Measurements from ENCODE around the gene CTSS.
A peak's percentile ranks its signal among the peaks of the same experiment; 100 is the strongest.

Gene CTSS

DNA sequence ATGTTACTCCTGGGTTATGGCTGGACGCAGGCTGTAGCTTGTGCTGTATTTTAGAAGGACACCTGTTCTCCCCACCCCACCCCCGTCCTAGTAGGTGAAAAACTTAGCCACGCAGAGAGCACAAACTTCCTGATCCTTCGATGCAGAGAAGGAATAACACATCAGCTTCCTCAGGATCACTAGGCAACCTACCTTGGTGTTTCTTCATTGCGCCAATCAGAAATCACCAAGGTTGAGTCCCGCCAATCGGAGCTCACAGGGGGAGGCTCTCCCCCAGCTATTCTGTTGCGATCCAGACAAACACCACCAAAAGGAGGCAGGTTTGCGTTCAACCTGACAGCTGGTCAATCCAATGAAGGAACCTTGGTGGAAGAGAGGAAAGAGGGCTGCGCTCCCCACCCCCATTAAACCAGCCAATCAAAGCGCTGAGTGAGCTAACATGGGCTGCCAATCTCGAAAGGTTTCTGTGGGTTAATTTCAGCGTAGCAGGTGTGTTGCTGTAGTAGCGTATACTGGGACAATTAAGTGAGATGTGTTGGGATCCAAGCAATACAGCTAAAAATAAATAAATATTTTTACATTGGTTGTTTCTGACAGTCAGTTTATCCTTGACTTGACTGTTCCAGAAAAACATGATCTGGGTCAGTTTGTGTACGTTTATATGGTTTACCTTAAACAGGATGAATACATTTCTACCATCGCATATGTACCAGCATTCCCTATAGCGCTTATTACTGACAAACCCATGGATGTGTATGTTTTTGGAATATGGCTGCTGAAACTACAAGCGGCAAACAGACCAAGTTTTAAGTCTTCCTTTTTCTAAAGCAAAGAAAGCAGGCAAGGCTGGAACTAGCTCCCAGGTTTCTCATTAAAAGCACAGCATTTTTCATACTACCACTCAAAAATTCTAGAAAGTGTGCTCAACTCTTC lies 68.3 kb downstream of the CTSS start, which contains the start of gene GOLPH3L:
TSS of gene GOLPH3L (minus strand) at position 160 of the 933 bp plus-strand sequence. CDS start 2,316 bp downstream, outside the sequence.
- DNase-seq (ENCODE audit: low read depth), result peak; percentile 99

DNA sequence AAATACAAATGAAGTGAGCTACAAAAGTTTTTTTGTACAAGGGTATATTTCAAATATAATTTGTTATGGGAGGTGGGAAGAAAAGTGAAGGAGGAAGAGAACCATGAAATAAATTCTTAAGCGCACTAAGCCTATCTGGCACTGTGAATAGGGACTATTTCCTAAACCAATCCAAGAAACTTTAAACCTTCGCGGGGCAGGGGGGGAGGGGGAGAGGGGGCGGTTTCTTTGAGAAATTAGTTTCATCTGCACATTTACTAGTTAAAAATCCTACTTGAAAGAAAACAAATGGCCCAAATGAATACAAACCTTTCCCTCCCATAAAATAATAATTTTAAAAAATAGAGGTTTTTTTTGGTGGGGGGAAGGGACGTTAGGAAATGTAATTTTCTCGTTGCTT lies 69.0 kb downstream of the CTSS start:
- peak; percentile 6 for DNase-seq (ENCODE audit: low read depth)

DNA sequence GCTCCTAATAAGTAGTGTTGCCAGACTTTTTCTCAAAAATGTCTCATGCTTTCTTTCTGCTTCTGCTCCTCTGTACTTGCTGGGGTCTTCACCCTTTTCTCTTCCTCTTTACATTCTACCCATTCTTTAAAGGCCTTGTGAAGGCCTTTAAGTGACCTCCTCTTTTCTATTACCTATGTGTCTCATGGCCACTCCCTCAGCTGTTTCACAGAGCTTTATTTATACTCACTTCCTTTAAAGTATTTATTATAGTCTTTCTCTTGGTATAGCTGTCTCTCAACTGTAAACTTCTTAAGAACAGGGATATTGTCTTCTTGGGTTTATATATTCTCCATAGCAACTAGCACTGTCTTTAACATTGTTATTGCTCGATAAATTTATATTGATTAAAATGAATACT lies 69.4 kb downstream of the CTSS start:
- DNase-seq (ENCODE audit: low read depth), result no peak

DNA sequence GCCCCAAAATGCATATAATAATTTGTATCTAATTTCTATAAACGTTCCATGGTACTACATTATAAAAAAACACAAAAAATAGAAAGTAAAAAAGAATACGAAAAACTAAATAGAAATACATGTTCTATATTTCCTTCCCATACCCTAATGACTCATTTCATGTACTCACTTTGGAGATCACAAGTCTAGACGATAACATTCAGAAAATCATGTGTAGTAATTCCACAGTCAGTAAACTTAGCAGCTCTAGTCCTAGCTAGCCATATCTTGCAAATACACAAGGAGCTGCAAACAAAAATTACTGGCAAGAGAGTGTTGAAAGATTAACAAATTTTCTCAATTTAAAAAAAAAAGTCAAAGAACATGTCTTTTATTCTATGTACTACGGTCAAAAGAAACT lies 70.0 kb downstream of the CTSS start:
- peak; percentile 29 for DNase-seq (ENCODE audit: low read depth)

DNA sequence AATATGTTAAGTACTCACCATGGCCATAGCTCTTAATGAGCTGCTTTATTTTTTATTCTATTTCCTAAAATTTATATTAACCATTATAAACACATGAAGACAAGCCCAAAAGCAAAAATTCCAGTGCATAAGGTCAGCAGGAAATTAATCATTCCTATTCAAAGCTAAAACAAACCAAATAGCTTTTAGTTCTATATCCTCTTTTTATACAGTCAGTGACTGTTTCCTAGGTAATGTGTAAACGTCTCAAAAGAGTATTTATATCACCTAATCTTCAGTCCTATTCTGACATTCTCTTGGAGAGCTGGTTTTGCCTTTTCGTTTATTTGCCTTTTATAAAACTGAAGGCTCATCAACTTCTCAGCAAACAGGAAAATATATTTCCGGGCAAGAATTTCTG lies 72.9 kb downstream of the CTSS start:
- DNase-seq (ENCODE audit: low read depth), result no peak

DNA sequence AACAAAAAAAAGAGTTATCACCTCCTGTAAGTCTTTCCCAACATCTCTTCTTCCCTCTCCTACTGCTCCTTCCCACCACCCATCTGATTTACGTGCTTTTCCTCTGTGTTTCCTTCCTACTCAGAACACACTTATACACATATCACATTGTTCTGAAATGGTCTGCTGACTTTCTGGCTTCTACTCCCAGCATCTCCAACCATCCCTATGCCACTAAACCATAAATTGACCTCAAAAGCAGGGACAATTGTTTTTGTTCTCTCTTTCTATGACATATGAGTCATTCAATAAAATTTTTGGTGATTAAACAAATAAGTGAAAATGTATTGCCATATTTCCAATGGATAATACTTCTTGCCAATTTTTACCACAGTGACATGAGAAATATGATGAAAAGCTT lies 76.8 kb downstream of the CTSS start:
- DNase-seq (ENCODE audit: low read depth), result no peak

DNA sequence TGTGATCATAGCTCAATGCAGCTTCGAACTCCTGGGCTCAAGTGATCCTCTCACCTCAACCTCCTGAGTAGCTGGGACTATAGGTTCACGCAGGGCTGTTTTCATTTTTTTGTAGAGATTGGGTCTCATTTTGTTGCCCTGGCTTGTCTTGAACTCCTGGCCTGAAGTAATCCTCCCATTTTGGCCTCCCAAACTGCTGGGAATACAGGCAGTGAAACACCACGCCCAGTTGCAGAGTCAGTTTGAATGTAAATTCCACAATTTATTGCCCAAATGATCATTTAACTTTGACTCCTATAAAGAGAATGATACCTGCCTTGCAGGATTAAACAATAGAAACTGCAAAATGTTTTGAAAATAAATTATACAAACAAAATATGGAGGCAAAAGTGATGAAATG lies 79.3 kb downstream of the CTSS start:
- no peak for DNase-seq (ENCODE audit: low read depth)

DNA sequence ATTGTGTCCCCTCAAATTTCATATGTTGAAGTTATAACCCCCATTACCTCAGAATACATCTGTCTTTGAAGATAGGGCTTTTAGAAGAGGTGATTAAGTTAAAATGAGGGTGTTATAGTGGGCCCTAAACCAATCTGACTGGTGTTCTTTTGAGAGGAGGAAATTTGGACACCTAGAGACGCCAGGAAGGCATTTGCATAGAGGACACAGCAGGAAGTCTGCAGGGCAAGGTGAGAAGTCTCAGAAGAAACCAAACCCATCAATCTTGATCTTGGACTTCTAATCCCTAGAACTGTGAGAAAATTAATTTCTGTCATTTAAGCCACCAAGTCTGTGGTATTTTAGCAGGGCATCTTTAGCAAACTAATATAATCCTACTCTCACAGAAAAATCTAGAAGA lies 81.7 kb downstream of the CTSS start:
- DNase-seq (ENCODE audit: low read depth), result no peak

Measured in amniotic epithelial cell (primary cell).